ENCODE measurements around the gene HSPA4L.

The HSPA4L gene

DNA sequence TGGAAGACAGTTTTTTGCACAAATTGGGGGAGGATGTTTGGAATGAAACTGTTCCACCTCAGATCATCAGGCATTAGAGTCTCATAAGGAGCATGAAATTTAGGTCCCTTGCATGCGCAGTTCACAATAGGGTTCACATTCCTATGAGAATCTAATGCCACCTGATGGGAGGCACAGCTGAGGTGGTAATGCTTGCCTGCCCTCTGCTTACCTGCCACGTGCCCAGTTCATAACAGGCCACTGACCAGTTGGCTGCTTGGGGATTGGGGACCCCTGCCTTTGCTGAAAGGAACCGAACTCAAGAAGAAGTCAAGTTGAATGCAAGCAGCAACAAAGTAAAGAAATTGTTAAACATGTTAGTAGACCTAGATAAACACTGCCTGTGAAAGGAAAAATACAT, 4.6 kb upstream of the HSPA4L start:
- TF ChIP-seq YY1 (IDR thresholded peaks at IDR 0.05; ENCODE audit: insufficient read depth, insufficient read length): no peak
- no peak for TF ChIP-seq SUZ12 (IDR thresholded peaks at IDR 0.05; ENCODE audit: extremely low read depth, insufficient read depth, insufficient read length)
- no peak for TF ChIP-seq ZNF274 (IDR thresholded peaks at IDR 0.05; ENCODE audit: low read depth, low read length)
- Histone ChIP-seq H3K4me3 (ENCODE audit: insufficient read length, low read depth) (no peak overlapping the region), H3K36me3 (ENCODE audit: insufficient read depth, insufficient read length, low read length) (no peaks in the 10 kb centered on the region), H3K9ac (ENCODE audit: insufficient read length, low read depth) (no peak overlapping the region), H3K27me3 (ENCODE audit: insufficient read depth, insufficient read length) (peaks cover 21% of the 10 kb centered on the region), H3K4me1 (ENCODE audit: insufficient read depth, insufficient read length) (no peaks in the 10 kb centered on the region), H3K9me3 (ENCODE audit: insufficient read depth, low read length) (0 out of 2 replicates have a peak, but pooled peaks cover 4% of the 10 kb centered on the region)
- DNase-seq (ENCODE audit: low read depth, low spot score): no peak

DNA sequence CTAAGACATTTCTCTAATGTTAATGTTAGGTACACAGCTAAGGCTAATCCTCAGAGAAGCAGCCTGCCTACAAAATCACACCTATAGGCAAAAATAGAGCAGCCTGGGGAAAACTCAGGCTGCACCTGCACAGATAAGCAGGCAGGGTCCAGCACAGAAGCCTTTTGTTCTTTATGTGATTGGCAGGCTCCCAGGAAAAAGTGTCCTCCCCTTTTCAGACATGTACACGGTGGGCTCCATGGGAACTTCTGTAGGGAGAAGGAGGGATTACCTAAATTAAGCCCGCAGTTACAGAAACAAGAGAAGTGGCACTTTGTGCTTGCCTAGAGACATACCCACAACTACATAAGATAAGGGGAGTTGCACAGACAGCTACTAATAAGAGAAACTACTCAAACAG, 4.0 kb upstream of the HSPA4L start:
- DNase-seq (ENCODE audit: low read depth, low spot score): no peak
- TF ChIP-seq ZNF274 (IDR thresholded peaks at IDR 0.05; ENCODE audit: low read depth, low read length) (no peak), YY1 (IDR thresholded peaks at IDR 0.05; ENCODE audit: insufficient read depth, insufficient read length) (no peak), SUZ12 (IDR thresholded peaks at IDR 0.05; ENCODE audit: extremely low read depth, insufficient read depth, insufficient read length) (no peak)
- 0 out of 2 replicates have a peak, but pooled peaks cover 4% of the 10 kb centered on the region for H3K9me3 ChIP-seq (ENCODE audit: insufficient read depth, low read length)
- H3K27me3 ChIP-seq (ENCODE audit: insufficient read depth, insufficient read length): peaks cover 28% of the 10 kb centered on the region
- no peak overlapping the region for H3K4me3 ChIP-seq (ENCODE audit: insufficient read length, low read depth)
- no peaks in the 10 kb centered on the region for H3K4me1 ChIP-seq (ENCODE audit: insufficient read depth, insufficient read length)
- H3K36me3 ChIP-seq (ENCODE audit: insufficient read depth, insufficient read length, low read length): no peaks in the 10 kb centered on the region
- no peak overlapping the region for H3K9ac ChIP-seq (ENCODE audit: insufficient read length, low read depth)

DNA sequence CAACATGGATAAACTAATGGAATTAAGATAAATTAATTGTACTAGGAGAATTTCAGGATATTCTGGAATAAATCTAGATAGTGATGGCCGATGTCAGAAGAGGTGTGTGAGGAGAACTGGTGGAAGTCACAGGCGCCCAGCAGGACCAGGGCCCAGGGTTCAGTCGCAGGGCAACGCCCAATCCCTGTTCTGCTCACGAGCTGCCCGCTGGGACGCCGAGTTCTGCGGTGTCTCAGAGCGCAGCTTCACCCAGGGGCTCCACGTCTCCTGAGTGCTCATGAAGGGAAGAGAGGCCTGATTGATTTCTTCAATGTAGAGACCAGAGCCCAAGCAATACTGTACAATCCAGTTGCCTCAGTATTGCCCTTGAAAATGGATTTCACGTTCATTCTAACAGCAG, 1.5 kb upstream of the HSPA4L start:
- no peak for TF ChIP-seq ZNF274 (IDR thresholded peaks at IDR 0.05; ENCODE audit: low read depth, low read length)
- no peak for TF ChIP-seq SUZ12 (IDR thresholded peaks at IDR 0.05; ENCODE audit: extremely low read depth, insufficient read depth, insufficient read length)
- TF ChIP-seq YY1 (IDR thresholded peaks at IDR 0.05; ENCODE audit: insufficient read depth, insufficient read length): no peak
- no peaks in the 10 kb centered on the region for H3K4me1 ChIP-seq (ENCODE audit: insufficient read depth, insufficient read length)
- DNase-seq (ENCODE audit: low read depth, low spot score): no peak
- H3K4me3 ChIP-seq (ENCODE audit: insufficient read length, low read depth): no peak overlapping the region
- H3K9ac ChIP-seq (ENCODE audit: insufficient read length, low read depth): no peak overlapping the region
- no peaks in the 10 kb centered on the region for H3K36me3 ChIP-seq (ENCODE audit: insufficient read depth, insufficient read length, low read length)
- H3K9me3 ChIP-seq (ENCODE audit: insufficient read depth, low read length): 0 out of 2 replicates have a peak, but pooled peaks cover 4% of the 10 kb centered on the region
- H3K27me3 ChIP-seq (ENCODE audit: insufficient read depth, insufficient read length): peaks cover 47% of the 10 kb centered on the region

DNA sequence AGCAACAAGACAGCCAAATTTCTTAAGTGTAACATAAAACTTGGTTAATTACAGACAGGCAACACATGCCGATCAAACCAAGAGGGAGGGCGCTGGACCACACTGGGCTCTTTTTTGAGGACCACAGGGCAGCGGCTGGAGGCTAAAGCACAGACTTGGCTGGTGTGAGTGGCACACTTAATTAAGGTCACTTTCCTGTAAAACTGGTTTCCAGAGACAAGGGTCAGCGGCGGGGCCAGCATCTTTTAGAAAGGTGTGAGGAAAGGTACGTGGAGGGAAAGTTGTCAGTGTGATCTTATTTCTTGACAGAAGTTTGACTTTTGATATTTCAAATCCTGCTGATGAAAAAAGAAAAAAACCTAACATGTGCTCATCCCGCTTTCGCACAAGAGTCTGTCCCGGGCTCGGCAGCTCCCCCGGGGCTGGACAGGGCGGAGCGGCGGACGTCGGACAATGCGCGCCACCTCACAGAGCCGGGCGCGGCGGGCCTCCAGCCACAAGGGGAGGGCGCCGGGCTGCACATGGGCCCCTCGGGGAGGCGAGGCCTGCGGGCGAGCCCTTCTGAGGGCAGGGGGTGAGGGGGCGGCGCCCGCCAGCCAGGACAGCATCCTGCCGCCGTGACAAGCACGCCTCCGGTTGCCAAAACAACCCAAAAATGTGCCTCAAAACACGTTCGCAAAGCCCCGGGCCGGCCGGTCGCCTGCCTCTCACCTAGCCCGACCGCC, 660 bp upstream of the HSPA4L start:
- H3K4me1 ChIP-seq (ENCODE audit: insufficient read depth, insufficient read length): no peaks in the 10 kb centered on the region
- peak overlapping the region; percentile 67 for H3K9ac ChIP-seq (ENCODE audit: insufficient read length, low read depth)
- DNase-seq (ENCODE audit: low read depth, low spot score): no peak
- H3K9me3 ChIP-seq (ENCODE audit: insufficient read depth, low read length): 0 out of 2 replicates have a peak, but pooled peaks cover 4% of the 10 kb centered on the region
- no peaks in the 10 kb centered on the region for H3K36me3 ChIP-seq (ENCODE audit: insufficient read depth, insufficient read length, low read length)
- H3K4me3 ChIP-seq (ENCODE audit: insufficient read length, low read depth): peak overlapping the region; percentile 39
- peaks cover 47% of the 10 kb centered on the region for H3K27me3 ChIP-seq (ENCODE audit: insufficient read depth, insufficient read length)
- no peak for TF ChIP-seq YY1 (IDR thresholded peaks at IDR 0.05; ENCODE audit: insufficient read depth, insufficient read length)

DNA sequence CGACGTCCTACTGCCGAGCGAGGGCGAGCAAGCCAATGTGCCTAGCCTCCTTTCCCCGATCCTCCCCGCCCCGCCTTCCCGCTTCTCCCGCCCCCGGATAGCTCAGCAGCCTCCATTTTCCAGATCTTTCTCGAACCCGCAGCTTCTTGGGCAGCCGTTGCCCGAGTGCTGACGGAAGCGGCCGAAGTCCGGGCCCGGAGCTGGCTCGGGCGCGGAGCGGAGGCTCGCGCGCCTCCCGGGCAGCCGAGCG, 172 bp upstream of the HSPA4L start:
- no peaks in the 10 kb centered on the region for H3K4me1 ChIP-seq (ENCODE audit: insufficient read depth, insufficient read length)
- H3K9ac ChIP-seq (ENCODE audit: insufficient read length, low read depth): peak overlapping the region; percentile 67
- TF ChIP-seq ZNF274 (IDR thresholded peaks at IDR 0.05; ENCODE audit: low read depth, low read length): no peak
- TF ChIP-seq YY1 (IDR thresholded peaks at IDR 0.05; ENCODE audit: insufficient read depth, insufficient read length): no peak
- no peak for TF ChIP-seq SUZ12 (IDR thresholded peaks at IDR 0.05; ENCODE audit: extremely low read depth, insufficient read depth, insufficient read length)
- peak; percentile 80 for DNase-seq (ENCODE audit: low read depth, low spot score)
- H3K9me3 ChIP-seq (ENCODE audit: insufficient read depth, low read length): 0 out of 2 replicates have a peak, but pooled peaks cover 4% of the 10 kb centered on the region
- H3K36me3 ChIP-seq (ENCODE audit: insufficient read depth, insufficient read length, low read length): no peaks in the 10 kb centered on the region
- H3K4me3 ChIP-seq (ENCODE audit: insufficient read length, low read depth): peak overlapping the region; percentile 39
- peaks cover 47% of the 10 kb centered on the region for H3K27me3 ChIP-seq (ENCODE audit: insufficient read depth, insufficient read length)

DNA sequence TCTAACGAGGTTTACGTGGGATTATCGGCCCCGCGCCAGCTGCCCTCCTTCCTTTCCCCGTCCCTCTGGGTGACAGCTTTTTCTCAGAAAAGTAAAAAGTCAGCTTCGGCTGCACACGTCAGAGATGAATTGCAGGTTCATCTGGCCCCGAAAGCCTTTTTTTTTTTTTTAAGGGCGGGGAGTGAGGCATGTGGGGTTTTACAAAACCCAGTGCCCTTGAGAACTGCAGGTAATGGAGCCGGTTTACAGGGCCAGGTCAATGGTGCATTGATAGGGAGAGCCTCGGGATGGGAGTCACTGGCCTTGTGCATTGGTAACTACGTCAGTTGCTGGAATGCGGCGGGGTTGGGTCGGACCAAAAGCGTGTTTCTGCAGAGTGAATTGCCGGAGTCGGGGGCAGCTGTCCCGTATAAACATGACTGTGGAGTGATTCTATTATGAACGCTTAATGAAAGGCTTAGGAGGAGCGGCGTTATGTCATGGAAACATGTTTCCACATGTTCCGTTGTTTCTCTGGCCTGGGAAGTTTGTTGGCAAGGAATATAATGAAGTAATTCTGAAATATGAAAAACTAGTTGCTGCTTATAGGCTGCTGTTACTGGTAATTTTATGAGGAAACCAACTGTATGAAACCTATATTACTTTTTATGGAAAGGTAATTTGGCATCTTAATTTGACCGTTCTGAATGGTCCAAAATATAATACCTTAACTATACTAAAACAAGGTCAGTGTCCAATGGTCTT, 1.1 kb downstream of the HSPA4L start:
- Histone ChIP-seq H3K9ac (ENCODE audit: insufficient read length, low read depth) (peak overlapping the region; percentile 70), H3K27me3 (ENCODE audit: insufficient read depth, insufficient read length) (peaks cover 47% of the 10 kb centered on the region), H3K36me3 (ENCODE audit: insufficient read depth, insufficient read length, low read length) (no peaks in the 10 kb centered on the region), H3K4me1 (ENCODE audit: insufficient read depth, insufficient read length) (no peaks in the 10 kb centered on the region), H3K9me3 (ENCODE audit: insufficient read depth, low read length) (0 out of 2 replicates have a peak, but pooled peaks cover 4% of the 10 kb centered on the region), H3K4me3 (ENCODE audit: insufficient read length, low read depth) (peak overlapping the region; percentile 65)
- no peak for DNase-seq (ENCODE audit: low read depth, low spot score)
- TF ChIP-seq SUZ12 (IDR thresholded peaks at IDR 0.05; ENCODE audit: extremely low read depth, insufficient read depth, insufficient read length): no peak
- no peak for TF ChIP-seq YY1 (IDR thresholded peaks at IDR 0.05; ENCODE audit: insufficient read depth, insufficient read length)
- no peak for TF ChIP-seq ZNF274 (IDR thresholded peaks at IDR 0.05; ENCODE audit: low read depth, low read length)

DNA sequence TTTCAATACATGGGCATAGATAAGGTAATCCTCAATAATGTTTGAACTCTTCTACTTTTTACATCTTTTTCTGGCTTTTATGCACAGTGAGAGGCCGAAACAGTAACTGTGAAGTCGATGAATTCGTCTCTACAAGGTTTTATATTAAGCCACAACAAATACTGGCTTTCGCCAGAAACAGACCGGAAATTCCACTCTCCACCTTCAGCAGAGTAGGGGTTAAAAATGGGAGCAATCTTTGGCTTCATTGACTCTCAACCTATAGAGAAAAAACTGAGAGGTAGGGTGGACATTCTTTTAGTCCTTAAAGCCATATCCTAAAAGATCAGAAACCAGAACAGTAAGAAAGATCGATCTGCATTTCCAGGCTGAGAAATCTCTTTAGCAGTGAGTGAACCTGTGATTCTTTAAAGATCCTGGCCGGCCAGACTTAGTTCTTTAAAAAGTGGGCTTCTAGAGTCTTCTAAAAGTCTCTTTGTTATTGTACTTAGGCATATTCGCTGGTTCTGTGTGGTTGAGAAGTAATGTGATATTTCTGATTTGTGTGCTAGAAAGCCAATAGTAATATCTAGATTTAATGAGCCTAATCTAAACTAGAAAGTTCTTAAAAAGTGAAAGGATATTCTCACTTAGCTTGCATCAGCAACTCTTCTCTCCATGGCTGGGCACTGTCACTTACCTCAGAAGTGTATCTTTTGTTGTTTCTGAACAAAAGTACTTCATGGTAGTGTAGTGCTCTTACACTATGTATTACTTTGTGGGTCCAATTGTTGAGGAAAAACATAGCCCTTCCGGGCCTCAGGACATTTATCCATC, 2.0 kb downstream of the HSPA4L start:
- no peaks in the 10 kb centered on the region for H3K36me3 ChIP-seq (ENCODE audit: insufficient read depth, insufficient read length, low read length)
- H3K9ac ChIP-seq (ENCODE audit: insufficient read length, low read depth): no peak overlapping the region
- H3K27me3 ChIP-seq (ENCODE audit: insufficient read depth, insufficient read length): peaks cover 47% of the 10 kb centered on the region
- no peak for TF ChIP-seq SUZ12 (IDR thresholded peaks at IDR 0.05; ENCODE audit: extremely low read depth, insufficient read depth, insufficient read length)
- no peak for TF ChIP-seq ZNF274 (IDR thresholded peaks at IDR 0.05; ENCODE audit: low read depth, low read length)
- TF ChIP-seq YY1 (IDR thresholded peaks at IDR 0.05; ENCODE audit: insufficient read depth, insufficient read length): no peak
- no peak for DNase-seq (ENCODE audit: low read depth, low spot score)
- H3K4me3 ChIP-seq (ENCODE audit: insufficient read length, low read depth): no peak overlapping the region
- 0 out of 2 replicates have a peak, but pooled peaks cover 4% of the 10 kb centered on the region for H3K9me3 ChIP-seq (ENCODE audit: insufficient read depth, low read length)
- H3K4me1 ChIP-seq (ENCODE audit: insufficient read depth, insufficient read length): no peaks in the 10 kb centered on the region
